ENCODE data around the gene RPLP2.

GRCh38 chr11:859394-860131, 49.8 kb downstream of the RPLP2 start:
- TF ChIP-seq, protein P1, sequence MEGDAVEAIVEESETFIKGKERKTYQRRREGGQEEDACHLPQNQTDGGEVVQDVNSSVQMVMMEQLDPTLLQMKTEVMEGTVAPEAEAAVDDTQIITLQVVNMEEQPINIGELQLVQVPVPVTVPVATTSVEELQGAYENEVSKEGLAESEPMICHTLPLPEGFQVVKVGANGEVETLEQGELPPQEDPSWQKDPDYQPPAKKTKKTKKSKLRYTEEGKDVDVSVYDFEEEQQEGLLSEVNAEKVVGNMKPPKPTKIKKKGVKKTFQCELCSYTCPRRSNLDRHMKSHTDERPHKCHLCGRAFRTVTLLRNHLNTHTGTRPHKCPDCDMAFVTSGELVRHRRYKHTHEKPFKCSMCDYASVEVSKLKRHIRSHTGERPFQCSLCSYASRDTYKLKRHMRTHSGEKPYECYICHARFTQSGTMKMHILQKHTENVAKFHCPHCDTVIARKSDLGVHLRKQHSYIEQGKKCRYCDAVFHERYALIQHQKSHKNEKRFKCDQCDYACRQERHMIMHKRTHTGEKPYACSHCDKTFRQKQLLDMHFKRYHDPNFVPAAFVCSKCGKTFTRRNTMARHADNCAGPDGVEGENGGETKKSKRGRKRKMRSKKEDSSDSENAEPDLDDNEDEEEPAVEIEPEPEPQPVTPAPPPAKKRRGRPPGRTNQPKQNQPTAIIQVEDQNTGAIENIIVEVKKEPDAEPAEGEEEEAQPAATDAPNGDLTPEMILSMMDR (IDR thresholded peaks at IDR 0.05) = no peak
- TF ChIP-seq EZH2 (IDR thresholded peaks at IDR 0.05; ENCODE audit: borderline replicate concordance, insufficient read depth, low read depth, low read length, poor library complexity, severe bottlenecking) = no peak
